Stimulated activated CD4-positive, alpha-beta T cell treated with anti-CD3 and anti-CD28 coated beads, TNF-alpha, amount 100 ng/mL, for 4 hours (primary cell): ENCODE data around the gene LDAH.

Experiments used
- DNase-seq, 3 experiments: peaks; one replicate each; pipeline ENCODE4 v3.0.0-alpha.2; 2020; ENCODE audit warnings: low read depth in 3 of 3

Gene LDAH

GRCh38 chr2:20638646-20639430 is 184.1 kb downstream of the LDAH start:
- no peak for DNase-seq

- DNase-seq: no peak
Measured at GRCh38 chr2:20638014-20638413, 184.9 kb downstream of the LDAH start.

- no peak for DNase-seq
Measured at GRCh38 chr2:20637147-20637546, 185.8 kb downstream of the LDAH start.

- DNase-seq: no peak
Measured at GRCh38 chr2:20635675-20636584, 187.0 kb downstream of the LDAH start.

GRCh38 chr2:20635113-20635510 is 187.8 kb downstream of the LDAH start:
- DNase-seq: no peak

GRCh38 chr2:20634507-20635112 is 188.3 kb downstream of the LDAH start:
- DNase-seq: no peak
